Endodermal cell (in vitro differentiated cells): Measurements from ENCODE around the gene SORCS1. TPM values are rescaled to one million over a fixed set of nuclear protein-coding genes. Genes with fewer than 3 reads are reported as not detected.

Experiments
- DNase-seq: peaks from one replicate; pipeline ENCODE4 v3.0.0-alpha.2; 2017
- H3K27ac ChIP-seq: 2 replicates; pipeline ENCODE4 v1.5.1; 2013; ENCODE audit warnings: mild to moderate bottlenecking, low read depth, low read length, moderate library complexity
- H3K27me3 ChIP-seq: 2 replicates; pipeline ENCODE4 v1.6.1; 2013; ENCODE audit warnings: mild to moderate bottlenecking, low read length, moderate library complexity; ENCODE audit not compliant: insufficient read depth, control insufficient read depth, poor library complexity, severe bottlenecking
- H3K36me3 ChIP-seq: 2 replicates; pipeline ENCODE4 v1.7.0; 2013; ENCODE audit warnings: mild to moderate bottlenecking, low read length, moderate library complexity; ENCODE audit not compliant: control insufficient read depth, insufficient read depth
- H3K4me1 ChIP-seq: one replicate; pipeline ENCODE4 v1.7.0; 2013; ENCODE audit warnings: low read length; ENCODE audit not compliant: control insufficient read depth, insufficient read depth
- H3K4me3 ChIP-seq: 2 replicates; pipeline ENCODE4 v1.5.1; 2013; ENCODE audit warnings: mild to moderate bottlenecking, low read length, moderate library complexity
- H3K9ac ChIP-seq: 2 replicates; pipeline ENCODE4 v1.6.1; 2013; ENCODE audit warnings: mild to moderate bottlenecking, low read length, moderate library complexity; ENCODE audit not compliant: poor library complexity, severe bottlenecking; ENCODE audit errors: extremely low read depth
- H3K9me3 ChIP-seq: 2 replicates; pipeline ENCODE4 v1.6.1; 2013; ENCODE audit warnings: mild to moderate bottlenecking, low read length, moderate library complexity; ENCODE audit not compliant: control insufficient read depth
- H3K27ac Mint-ChIP-seq: 2 replicates; pipeline ENCODE4 v1.8.0; 2020; ENCODE audit warnings: mixed read lengths
- H3K27me3 Mint-ChIP-seq: 2 replicates; pipeline ENCODE4 v1.8.0; 2021; ENCODE audit warnings: mild to moderate bottlenecking, mixed read lengths; ENCODE audit not compliant: insufficient read depth
- H3K36me3 Mint-ChIP-seq: 2 replicates; pipeline ENCODE4 v1.8.0; 2020; ENCODE audit warnings: low read depth, mixed read lengths
- H3K4me1 Mint-ChIP-seq: 2 replicates; pipeline ENCODE4 v1.8.0; 2020; ENCODE audit warnings: mixed read lengths
- H3K4me3 Mint-ChIP-seq: 2 replicates; pipeline ENCODE4 v1.8.0; 2020; ENCODE audit warnings: mild to moderate bottlenecking, moderate library complexity, mixed read lengths
- H3K9me3 Mint-ChIP-seq: 2 replicates; pipeline ENCODE4 v1.8.0; 2020; ENCODE audit warnings: mild to moderate bottlenecking, mixed read lengths
- WGBS, 2 experiments: methylation state at CpG; one replicate each; pipeline versions ENCODE4 v1.1.5 to v1.1.7; 2013; ENCODE audit warnings: missing lambda C conversion rate in 2 of 2, mixed read lengths in 1 of 2; ENCODE audit not compliant: insufficient coverage in 1 of 2, insufficient read length in 1 of 2; 5-methylcytosine and 5-hydroxymethylcytosine counted together
- total RNA-seq, 2 donors: library from RNA; stranded (reverse); fragmentation: NEBNext Ultra II Directional in 1 of 2; extraction: Animal tissue kit (Norgen Biotek cat#: 25700) in 1 of 2; gene quantifications; 2 replicates in 1 of 2; 3 replicates in 1 of 2; pipeline ENCODE4 v1.2.1, GENCODE V29; 2021
- TF ChIP-seq, protein P1 (sequence below): fragments of 200-600 bp; sonication (generic); conservative IDR thresholded peaks from 2 replicates; pipeline ENCODE4 v1.5.0; 2021; ENCODE audit warnings: antibody characterized with exemption, mild to moderate bottlenecking

Gene SORCS1
- total RNA-seq, 2 donors from 2014 or later = 57.4 to 79.6 TPM

DNA sequence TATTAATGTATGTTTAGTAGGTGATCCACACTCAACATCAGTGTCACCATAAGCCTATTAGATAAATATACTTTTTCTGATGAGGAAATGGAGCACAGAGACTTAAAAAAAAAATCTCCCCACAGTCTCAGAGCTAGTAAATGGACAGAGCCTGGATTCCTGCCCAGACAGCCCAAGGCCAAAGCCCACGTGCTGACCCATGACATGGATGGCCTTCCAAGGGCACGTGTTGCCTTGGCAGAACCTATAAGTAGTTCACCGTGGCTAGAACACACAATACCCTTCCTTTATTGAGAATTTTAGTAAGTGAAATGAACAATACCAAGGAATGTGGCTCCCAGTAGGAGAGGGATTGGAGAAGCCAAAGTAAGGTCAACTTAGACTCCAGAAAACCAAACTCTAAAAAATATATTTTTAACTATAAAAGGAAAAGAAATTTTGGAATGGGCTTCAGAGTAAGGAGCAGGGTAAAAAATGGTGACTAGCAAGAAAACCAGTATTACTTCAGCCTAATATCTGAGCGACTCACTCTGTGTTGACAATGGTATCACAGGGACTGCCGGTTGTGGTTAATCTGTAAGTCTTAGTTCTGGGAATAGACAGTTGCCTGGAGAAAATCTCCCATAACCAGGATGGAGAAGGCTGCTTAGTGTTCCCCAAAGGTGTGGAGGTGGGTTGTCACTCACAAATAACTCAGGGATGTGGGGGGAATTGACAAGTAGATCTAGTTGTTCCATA lies 223.0 kb downstream of the SORCS1 start:
- Histone ChIP-seq H3K9ac (no peak overlapping the region), H3K27ac (no peak overlapping the region), H3K27me3 (no peaks in the 10 kb centered on the region), H3K4me3 (no peak overlapping the region), H3K36me3 (peaks cover 15% of the 10 kb centered on the region), H3K9me3 (no peaks in the 10 kb centered on the region), H3K4me1 (peaks cover 6% of the 10 kb centered on the region)
- TF ChIP-seq, protein P1, sequence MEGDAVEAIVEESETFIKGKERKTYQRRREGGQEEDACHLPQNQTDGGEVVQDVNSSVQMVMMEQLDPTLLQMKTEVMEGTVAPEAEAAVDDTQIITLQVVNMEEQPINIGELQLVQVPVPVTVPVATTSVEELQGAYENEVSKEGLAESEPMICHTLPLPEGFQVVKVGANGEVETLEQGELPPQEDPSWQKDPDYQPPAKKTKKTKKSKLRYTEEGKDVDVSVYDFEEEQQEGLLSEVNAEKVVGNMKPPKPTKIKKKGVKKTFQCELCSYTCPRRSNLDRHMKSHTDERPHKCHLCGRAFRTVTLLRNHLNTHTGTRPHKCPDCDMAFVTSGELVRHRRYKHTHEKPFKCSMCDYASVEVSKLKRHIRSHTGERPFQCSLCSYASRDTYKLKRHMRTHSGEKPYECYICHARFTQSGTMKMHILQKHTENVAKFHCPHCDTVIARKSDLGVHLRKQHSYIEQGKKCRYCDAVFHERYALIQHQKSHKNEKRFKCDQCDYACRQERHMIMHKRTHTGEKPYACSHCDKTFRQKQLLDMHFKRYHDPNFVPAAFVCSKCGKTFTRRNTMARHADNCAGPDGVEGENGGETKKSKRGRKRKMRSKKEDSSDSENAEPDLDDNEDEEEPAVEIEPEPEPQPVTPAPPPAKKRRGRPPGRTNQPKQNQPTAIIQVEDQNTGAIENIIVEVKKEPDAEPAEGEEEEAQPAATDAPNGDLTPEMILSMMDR = no peak
- Mint-ChIP-seq H3K27ac (no peak overlapping the region), H3K9me3 (no peaks in the 10 kb centered on the region), H3K4me3 (no peak overlapping the region), H3K36me3 (peaks cover 3% of the 10 kb centered on the region), H3K27me3 (peaks cover 3% of the 10 kb centered on the region), H3K4me1 (peaks cover 15% of the 10 kb centered on the region)
- DNase-seq = no peak
- WGBS, 2 experiments = 83 to 96% methylated on average over 1 to 5 of the region's 5 CpGs

GRCh38 chr10:106938513-106938912 lies 226.0 kb downstream of the SORCS1 start:
- TF ChIP-seq, protein P1 = no peak
- no peak for DNase-seq
- H3K4me3 Mint-ChIP-seq = no peak overlapping the region
- H3K4me3 ChIP-seq = no peak overlapping the region
- no peaks in the 10 kb centered on the region for H3K9me3 ChIP-seq
- H3K36me3 Mint-ChIP-seq = no peaks in the 10 kb centered on the region
- H3K9me3 Mint-ChIP-seq = no peaks in the 10 kb centered on the region
- no peak overlapping the region for H3K27ac Mint-ChIP-seq
- H3K27ac ChIP-seq = no peak overlapping the region
- no peaks in the 10 kb centered on the region for H3K27me3 ChIP-seq
- peaks cover 9% of the 10 kb centered on the region for H3K4me1 Mint-ChIP-seq
- H3K9ac ChIP-seq = no peak overlapping the region
- peaks cover 6% of the 10 kb centered on the region for H3K4me1 ChIP-seq
- no peaks in the 10 kb centered on the region for H3K27me3 Mint-ChIP-seq
- H3K36me3 ChIP-seq = no peaks in the 10 kb centered on the region
- WGBS, 2 experiments = 96 to 100% methylated on average over 1 of the region's 1 CpG

DNA sequence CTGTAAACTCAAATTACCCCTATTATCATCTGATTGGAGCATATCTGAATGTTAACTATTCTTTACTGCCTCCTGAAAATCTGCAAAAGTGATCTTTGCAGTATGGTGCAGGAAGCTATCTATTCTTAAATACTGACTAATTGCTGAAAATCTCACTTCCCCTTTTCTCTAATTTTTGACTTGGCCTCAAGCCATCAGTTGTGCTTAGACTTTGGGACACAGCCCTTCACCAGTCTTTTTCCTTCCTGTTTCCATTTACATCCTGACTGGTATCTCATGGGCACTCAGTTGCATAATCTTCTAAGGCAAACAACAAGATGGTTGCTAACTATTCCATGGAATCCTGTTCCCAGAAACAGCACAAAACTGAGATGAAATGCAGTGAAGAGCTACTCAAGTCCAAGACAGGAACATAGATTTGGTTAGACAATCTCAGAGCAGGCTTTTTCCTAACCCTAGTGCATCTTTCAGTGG lies 228.5 kb downstream of the SORCS1 start:
- Mint-ChIP-seq H3K9me3 (no peaks in the 10 kb centered on the region), H3K36me3 (no peaks in the 10 kb centered on the region), H3K4me1 (peaks cover 27% of the 10 kb centered on the region), H3K27ac (no peak overlapping the region), H3K27me3 (no peaks in the 10 kb centered on the region), H3K4me3 (no peak overlapping the region)
- H3K27me3 ChIP-seq = no peaks in the 10 kb centered on the region
- no peak for DNase-seq
- no peaks in the 10 kb centered on the region for H3K9me3 ChIP-seq
- peaks cover 11% of the 10 kb centered on the region for H3K4me1 ChIP-seq
- TF ChIP-seq, protein P1 = no peak
- no peak overlapping the region for H3K27ac ChIP-seq
- no peak overlapping the region for H3K9ac ChIP-seq
- no peaks in the 10 kb centered on the region for H3K36me3 ChIP-seq
- H3K4me3 ChIP-seq = no peak overlapping the region
